ENCODE data around the gene SLC47A1.

GRCh38 chr17:19554393-19554792 is 20.7 kb downstream of the SLC47A1 start:
- TF ChIP-seq CTCF (IDR thresholded peaks at IDR 0.05; ENCODE audit: low read depth, low read length, missing input control), result peak; percentile 5
- TF ChIP-seq MAX (IDR thresholded peaks at IDR 0.05), result no peak
- no peak for TF ChIP-seq TAF1 (conservative IDR thresholded peaks at IDR 0.05)
- peak in 1 of 2 donors; percentile 23 for TF ChIP-seq RAD21 (IDR thresholded peaks at IDR 0.05)
- no peak for TF ChIP-seq HNF4G (IDR thresholded peaks at IDR 0.05)
- no peak for TF ChIP-seq ATF3 (IDR thresholded peaks at IDR 0.05)
- no peak for TF ChIP-seq REST (IDR thresholded peaks at IDR 0.05)
